Mesothelial cell of epicardium (in vitro differentiated cells): Measurements from ENCODE around the gene DLD. TPM values are rescaled to one million over a fixed set of nuclear protein-coding genes. Genes with fewer than 3 reads are reported as not detected.

Source experiments
- DNase-seq, 2 experiments: peaks; one replicate each; pipeline ENCODE4 v3.0.0; 2021; ENCODE audit warnings: low spot score in 2 of 2; ENCODE audit not compliant: unreplicated experiment in 2 of 2
- H3K27ac Mint-ChIP-seq: 2 replicates; pipeline ENCODE4 v1.8.0; 2021; ENCODE audit warnings: mixed read lengths
- H3K27me3 Mint-ChIP-seq: 2 replicates; pipeline ENCODE4 v1.8.0; 2021; ENCODE audit warnings: low read depth, mixed read lengths
- H3K36me3 Mint-ChIP-seq: 2 replicates; pipeline ENCODE4 v1.8.0; 2021; ENCODE audit warnings: mixed read lengths
- H3K4me1 Mint-ChIP-seq: 2 replicates; pipeline ENCODE4 v1.8.0; 2021; ENCODE audit warnings: mixed read lengths
- H3K4me3 Mint-ChIP-seq: 2 replicates; pipeline ENCODE4 v1.8.0; 2021; ENCODE audit warnings: mild to moderate bottlenecking, moderate library complexity, mixed read lengths
- H3K9me3 Mint-ChIP-seq: 2 replicates; pipeline ENCODE4 v1.8.0; 2021; ENCODE audit warnings: mixed read lengths
- total RNA-seq: library from RNA; stranded (reverse); gene quantifications from 3 replicates; pipeline ENCODE4 v1.2.1, GENCODE V29; 2021
- TF ChIP-seq, protein P1 (sequence below): fragments of 200-600 bp; sonication (generic); IDR thresholded peaks from one replicate; pipeline ENCODE4 v1.5.0; 2021; ENCODE audit warnings: antibody characterized with exemption; ENCODE audit not compliant: unreplicated experiment

Gene DLD
- total RNA-seq, 1 donor from 2014 or later = 61.5 TPM

DNA sequence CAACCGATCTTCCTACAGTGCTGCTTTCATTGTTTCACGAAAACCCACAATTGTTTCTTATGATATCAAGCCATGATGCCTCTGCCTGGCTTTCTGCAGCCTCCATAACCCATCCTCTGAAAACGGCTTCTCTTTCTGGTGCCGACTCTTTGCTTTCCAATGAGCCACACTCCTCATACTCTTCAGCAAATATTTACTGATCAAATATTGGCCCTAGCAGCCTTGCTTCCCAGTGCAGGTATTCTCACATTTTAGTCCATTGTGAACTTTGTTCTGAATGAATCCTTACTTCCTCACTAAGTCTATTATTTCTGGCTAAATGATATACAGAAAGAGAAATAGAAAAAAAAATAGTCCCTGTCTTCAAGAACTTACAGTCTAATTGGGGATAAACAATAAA, 76.4 kb downstream of the DLD start:
- Mint-ChIP-seq H3K36me3 (peaks cover 41% of the 10 kb centered on the region), H3K4me3 (no peak overlapping the region), H3K4me1 (peaks cover 19% of the 10 kb centered on the region), H3K27me3 (no peaks in the 10 kb centered on the region), H3K9me3 (no peaks in the 10 kb centered on the region), H3K27ac (no peak overlapping the region)
- TF ChIP-seq, protein P1, sequence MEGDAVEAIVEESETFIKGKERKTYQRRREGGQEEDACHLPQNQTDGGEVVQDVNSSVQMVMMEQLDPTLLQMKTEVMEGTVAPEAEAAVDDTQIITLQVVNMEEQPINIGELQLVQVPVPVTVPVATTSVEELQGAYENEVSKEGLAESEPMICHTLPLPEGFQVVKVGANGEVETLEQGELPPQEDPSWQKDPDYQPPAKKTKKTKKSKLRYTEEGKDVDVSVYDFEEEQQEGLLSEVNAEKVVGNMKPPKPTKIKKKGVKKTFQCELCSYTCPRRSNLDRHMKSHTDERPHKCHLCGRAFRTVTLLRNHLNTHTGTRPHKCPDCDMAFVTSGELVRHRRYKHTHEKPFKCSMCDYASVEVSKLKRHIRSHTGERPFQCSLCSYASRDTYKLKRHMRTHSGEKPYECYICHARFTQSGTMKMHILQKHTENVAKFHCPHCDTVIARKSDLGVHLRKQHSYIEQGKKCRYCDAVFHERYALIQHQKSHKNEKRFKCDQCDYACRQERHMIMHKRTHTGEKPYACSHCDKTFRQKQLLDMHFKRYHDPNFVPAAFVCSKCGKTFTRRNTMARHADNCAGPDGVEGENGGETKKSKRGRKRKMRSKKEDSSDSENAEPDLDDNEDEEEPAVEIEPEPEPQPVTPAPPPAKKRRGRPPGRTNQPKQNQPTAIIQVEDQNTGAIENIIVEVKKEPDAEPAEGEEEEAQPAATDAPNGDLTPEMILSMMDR = no peak
- no peak for DNase-seq

DNA sequence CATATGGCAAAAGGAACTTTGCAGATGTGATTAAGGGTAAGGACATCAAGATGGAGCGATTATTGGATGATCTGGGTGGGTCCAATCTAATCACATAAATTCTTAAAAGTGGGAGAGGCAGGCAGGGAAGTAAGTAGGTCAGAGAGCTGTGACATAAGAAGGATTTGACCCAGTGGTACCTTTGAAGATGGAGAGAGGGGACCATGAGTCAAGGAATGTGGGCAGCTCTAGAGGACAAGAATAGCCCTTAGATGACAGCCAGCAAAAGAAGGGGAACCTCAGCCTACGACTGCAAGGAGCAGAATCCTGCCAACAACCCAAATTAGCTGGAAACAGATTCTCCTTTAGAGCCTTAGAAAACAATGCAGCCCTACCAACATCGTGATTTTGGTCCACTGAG, 77.5 kb downstream of the DLD start:
- Mint-ChIP-seq H3K36me3 (peaks cover 38% of the 10 kb centered on the region), H3K27ac (no peak overlapping the region), H3K9me3 (no peaks in the 10 kb centered on the region), H3K4me3 (no peak overlapping the region), H3K27me3 (no peaks in the 10 kb centered on the region), H3K4me1 (peaks cover 29% of the 10 kb centered on the region)
- TF ChIP-seq, protein P1 = no peak
- DNase-seq = no peak

GRCh38 chr7:107969856-107970255, 78.9 kb downstream of the DLD start:
- H3K27ac Mint-ChIP-seq = peak overlapping the region; percentile 73
- no peaks in the 10 kb centered on the region for H3K27me3 Mint-ChIP-seq
- no peaks in the 10 kb centered on the region for H3K9me3 Mint-ChIP-seq
- DNase-seq = no peak
- H3K4me3 Mint-ChIP-seq = no peak overlapping the region
- peaks cover 33% of the 10 kb centered on the region for H3K4me1 Mint-ChIP-seq
- H3K36me3 Mint-ChIP-seq = peaks cover 33% of the 10 kb centered on the region
- TF ChIP-seq, protein P1 = no peak

Other genes starting within 250 kb of the DLD start
- 0.14 to 0.16 TPM in 2 of 3 replicates, not detected in the other for gene SLC26A4, start 230.4 kb upstream of the DLD start, total RNA-seq
- 25.3 to 28.6 TPM (median 27.5 TPM) in 3 replicates for gene CBLL1, start 147.0 kb upstream of the DLD start, total RNA-seq
- not detected in 3 replicates for gene SLC26A3, start 88.0 kb upstream of the DLD start, total RNA-seq
- gene LAMB1, start 112.0 kb downstream of the DLD start, total RNA-seq = 556 to 593 TPM (median 584 TPM) in 3 replicates
- gene LAMB4, start 239.2 kb downstream of the DLD start, total RNA-seq = 16.8 to 21.0 TPM (median 18.3 TPM) in 3 replicates